Loucy (cell line): ENCODE data around the gene SLCO2A1.

ENCODE experiments used
- H2AFZ ChIP-seq: fragments of 200-600 bp; sonication (generic); 2 replicates; pipeline ENCODE4 v1.6.0; 2016; ENCODE audit warnings: antibody characterized with exemption, mild to moderate bottlenecking, low read length, moderate library complexity
- H3F3A ChIP-seq: fragments of 200-600 bp; 2 replicates; pipeline ENCODE4 v1.6.0; 2016; ENCODE audit warnings: antibody characterized with exemption, low read depth, mild to moderate bottlenecking
- H3K27me3 ChIP-seq: fragments of 200-600 bp; sonication (generic); 2 replicates; pipeline ENCODE4 v1.6.1; 2014; ENCODE audit warnings: low read length, mild to moderate bottlenecking; ENCODE audit not compliant: insufficient read depth, poor library complexity, severe bottlenecking
- H3K36me3 ChIP-seq: fragments of 200-600 bp; sonication (generic); 2 replicates; pipeline ENCODE4 v1.6.1; 2016; ENCODE audit warnings: low read length; ENCODE audit not compliant: insufficient read depth
- H3K4me1 ChIP-seq: fragments of 200-600 bp; sonication (generic); 2 replicates; pipeline ENCODE4 v1.5.1; 2014; ENCODE audit warnings: low read length, mild to moderate bottlenecking; ENCODE audit not compliant: insufficient read depth, poor library complexity, severe bottlenecking
- H3K4me2 ChIP-seq: fragments of 200-600 bp; sonication (generic); 2 replicates; pipeline ENCODE4 v1.6.0; 2014; ENCODE audit warnings: antibody characterized with exemption, low read length, low read depth, mild to moderate bottlenecking; ENCODE audit not compliant: poor library complexity, severe bottlenecking
- H3K4me3 ChIP-seq: fragments of 200-600 bp; sonication (generic); 2 replicates; pipeline ENCODE4 v1.5.1; 2014; ENCODE audit warnings: low read length, mild to moderate bottlenecking, mixed read lengths; ENCODE audit not compliant: poor library complexity, severe bottlenecking
- H3K79me2 ChIP-seq: fragments of 200-600 bp; sonication (generic); 2 replicates; pipeline ENCODE4 v1.6.1; 2014; ENCODE audit warnings: low read length; ENCODE audit not compliant: insufficient read depth
- H3K9ac ChIP-seq: fragments of 200-600 bp; sonication (generic); 2 replicates; pipeline ENCODE4 v1.6.0; 2014; ENCODE audit warnings: mild to moderate bottlenecking, low read depth, low read length, moderate library complexity; ENCODE audit not compliant: poor library complexity, severe bottlenecking
- H3K9me2 ChIP-seq: fragments of 200-600 bp; sonication (generic); replicated peaks from 2 replicates; pipeline ENCODE4 v1.6.1; 2016; ENCODE audit warnings: low read depth, low read length, mixed read lengths
- H3K9me3 ChIP-seq: fragments of 200-600 bp; sonication (generic); 2 replicates; pipeline ENCODE4 v1.6.1; 2014; ENCODE audit warnings: mild to moderate bottlenecking, antibody characterized with exemption, low read length, low read depth; ENCODE audit not compliant: insufficient read depth
- H4K20me1 ChIP-seq: fragments of 200-600 bp; sonication (generic); 2 replicates; pipeline ENCODE4 v1.6.0; 2014; ENCODE audit warnings: antibody characterized with exemption, low read length, mild to moderate bottlenecking; ENCODE audit not compliant: insufficient read depth, poor library complexity, severe bottlenecking
- EZH2phosphoT487 ChIP-seq: fragments of 200-600 bp; IDR thresholded peaks from 2 replicates; pipeline ENCODE4 v1.6.1; 2018; ENCODE audit warnings: antibody characterized with exemption, mild to moderate bottlenecking, moderate library complexity, borderline replicate concordance
- TF ChIP-seq, protein P1 (sequence below): fragments of 200-600 bp; sonication (generic); conservative IDR thresholded peaks from 2 replicates; pipeline ENCODE4 v1.5.1; 2014; ENCODE audit warnings: mild to moderate bottlenecking, antibody characterized with exemption, low read length

The SLCO2A1 gene

GRCh38 chr3:134067531-134068161 is 37.9 kb upstream of the SLCO2A1 start:
- Histone ChIP-seq H3F3A (no peaks in the 10 kb centered on the region), H3K9me3 (no peaks in the 10 kb centered on the region), H3K36me3 (no peaks in the 10 kb centered on the region), H4K20me1 (no peaks in the 10 kb centered on the region), H3K79me2 (no peaks in the 10 kb centered on the region), H3K27me3 (no peaks in the 10 kb centered on the region), H3K4me2 (no peak overlapping the region), H3K4me1 (peaks cover 9% of the 10 kb centered on the region), H3K9me2 (no peaks in the 10 kb centered on the region), H2AFZ (no peak overlapping the region), H3K9ac (no peak overlapping the region), H3K4me3 (no peak overlapping the region)
- TF ChIP-seq, protein P1, sequence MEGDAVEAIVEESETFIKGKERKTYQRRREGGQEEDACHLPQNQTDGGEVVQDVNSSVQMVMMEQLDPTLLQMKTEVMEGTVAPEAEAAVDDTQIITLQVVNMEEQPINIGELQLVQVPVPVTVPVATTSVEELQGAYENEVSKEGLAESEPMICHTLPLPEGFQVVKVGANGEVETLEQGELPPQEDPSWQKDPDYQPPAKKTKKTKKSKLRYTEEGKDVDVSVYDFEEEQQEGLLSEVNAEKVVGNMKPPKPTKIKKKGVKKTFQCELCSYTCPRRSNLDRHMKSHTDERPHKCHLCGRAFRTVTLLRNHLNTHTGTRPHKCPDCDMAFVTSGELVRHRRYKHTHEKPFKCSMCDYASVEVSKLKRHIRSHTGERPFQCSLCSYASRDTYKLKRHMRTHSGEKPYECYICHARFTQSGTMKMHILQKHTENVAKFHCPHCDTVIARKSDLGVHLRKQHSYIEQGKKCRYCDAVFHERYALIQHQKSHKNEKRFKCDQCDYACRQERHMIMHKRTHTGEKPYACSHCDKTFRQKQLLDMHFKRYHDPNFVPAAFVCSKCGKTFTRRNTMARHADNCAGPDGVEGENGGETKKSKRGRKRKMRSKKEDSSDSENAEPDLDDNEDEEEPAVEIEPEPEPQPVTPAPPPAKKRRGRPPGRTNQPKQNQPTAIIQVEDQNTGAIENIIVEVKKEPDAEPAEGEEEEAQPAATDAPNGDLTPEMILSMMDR: no peak
- no peak for TF ChIP-seq EZH2phosphoT487

- Histone ChIP-seq H3K9me2 (no peaks in the 10 kb centered on the region), H4K20me1 (no peaks in the 10 kb centered on the region), H2AFZ (no peak overlapping the region), H3F3A (no peaks in the 10 kb centered on the region), H3K36me3 (no peaks in the 10 kb centered on the region), H3K9me3 (no peaks in the 10 kb centered on the region), H3K4me2 (no peak overlapping the region), H3K27me3 (no peaks in the 10 kb centered on the region), H3K9ac (no peak overlapping the region), H3K4me3 (no peak overlapping the region), H3K4me1 (peaks cover 9% of the 10 kb centered on the region), H3K79me2 (no peaks in the 10 kb centered on the region)
- no peak for TF ChIP-seq EZH2phosphoT487
- TF ChIP-seq, protein P1: no peak
Observed at GRCh38 chr3:134066651-134067530, 37.2 kb upstream of the SLCO2A1 start.

DNA sequence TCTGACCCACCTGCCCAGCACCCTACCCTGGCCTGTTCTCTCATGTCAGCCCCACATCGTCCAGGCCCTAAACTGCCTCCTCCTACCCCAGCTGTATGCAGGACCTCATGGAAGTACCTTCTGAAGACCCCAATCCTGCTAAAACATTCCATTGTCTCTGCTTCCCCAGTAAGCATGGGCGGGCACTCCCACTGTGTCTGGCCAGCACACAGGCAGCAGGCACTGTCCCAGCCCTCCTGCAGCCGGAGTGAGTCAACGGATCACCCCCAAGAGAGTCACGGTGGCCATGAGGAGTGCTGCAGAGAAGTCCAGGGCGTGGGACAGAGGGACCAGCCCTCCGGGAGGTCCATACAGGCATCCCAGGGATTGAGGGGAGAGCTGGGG is 36.4 kb upstream of the SLCO2A1 start:
- Histone ChIP-seq H3K9ac (no peak overlapping the region), H3K4me3 (no peak overlapping the region), H3K79me2 (no peaks in the 10 kb centered on the region), H3K4me1 (peaks cover 5% of the 10 kb centered on the region), H4K20me1 (no peaks in the 10 kb centered on the region), H3K9me2 (no peaks in the 10 kb centered on the region), H3K9me3 (no peaks in the 10 kb centered on the region), H2AFZ (no peak overlapping the region), H3F3A (no peaks in the 10 kb centered on the region), H3K36me3 (no peaks in the 10 kb centered on the region), H3K27me3 (no peaks in the 10 kb centered on the region), H3K4me2 (no peak overlapping the region)
- TF ChIP-seq, protein P1: no peak
- no peak for TF ChIP-seq EZH2phosphoT487
